SK-N-SH (cell line): ENCODE measurements around the gene FRS2. TPM values are rescaled to one million over a fixed set of nuclear protein-coding genes. Genes with fewer than 3 reads are reported as not detected.
A peak's percentile ranks its signal among the peaks of the same experiment; 100 is the strongest.

Experiments
- CTCF ChIA-PET: fragments of 300-600, 350-600 bp; formaldehyde crosslinking; extraction: SDS; loops from one replicate; lab custom pipeline; 2021; lab: Yijun Ruan, JAX
- POLR2A ChIA-PET: fragments of 350-600 bp; sonication (Branson Sonifier 250); formaldehyde crosslinking; extraction: SDS; loops from one replicate; lab custom pipeline; 2020; ENCODE audit warnings: antibody characterized with exemption, inconsistent platforms; lab: Yijun Ruan, JAX
- DNase-seq: peaks from one replicate; pipeline ENCODE4 v3.0.0; 2012
- H2AFZ ChIP-seq: fragments of 200-600 bp; sonication (generic); 2 replicates; pipeline ENCODE4 v1.8.1; 2016; ENCODE audit warnings: antibody characterized with exemption, mild to moderate bottlenecking, low read depth
- H3F3A ChIP-seq: fragments of 200-600 bp; sonication (generic); replicated peaks from 2 replicates; pipeline ENCODE3; 2016; ENCODE audit warnings: antibody characterized with exemption, mild to moderate bottlenecking; ENCODE audit not compliant: insufficient read depth
- H3K27ac ChIP-seq, 2 experiments: fragments of 200-500 bp in 1 of 2; fragments of 200-600 bp in 1 of 2; sonication (Bioruptor generic) in 1 of 2; sonication (generic), shearing (Covaris generic) in 1 of 2; 2 replicates each; pipeline versions ENCODE4 v1.5.1 to v1.6.1; 2014 to 2016; ENCODE audit warnings: low read depth in 2 of 2, inconsistent platforms in 1 of 2, low read length in 1 of 2, mild to moderate bottlenecking in 1 of 2, mixed read lengths in 1 of 2
- H3K27me3 ChIP-seq: fragments of 200-600 bp; sonication (generic), shearing (Covaris generic); 2 replicates; pipeline ENCODE4 v1.6.1; 2016; ENCODE audit warnings: mixed run types; ENCODE audit not compliant: insufficient read depth
- H3K36me3 ChIP-seq, 2 experiments: fragments of 200-500 bp in 1 of 2; fragments of 200-600 bp in 1 of 2; sonication (Bioruptor generic) in 1 of 2; sonication (generic) in 1 of 2; replicated peaks in 1 of 2; 2 replicates each; pipeline versions ENCODE3 to v1.5.1; 2014 to 2016; ENCODE audit warnings: low read length in 1 of 2, mild to moderate bottlenecking in 1 of 2; ENCODE audit not compliant: insufficient read depth in 2 of 2, control insufficient read depth in 1 of 2
- H3K4me1 ChIP-seq, 2 experiments: fragments of 200-500 bp in 1 of 2; fragments of 200-600 bp in 1 of 2; sonication (Bioruptor generic) in 1 of 2; sonication (generic), shearing (Covaris generic) in 1 of 2; 2 replicates each; pipeline versions ENCODE4 v1.5.1 to v1.6.1; 2014 to 2016; ENCODE audit warnings: low read depth in 1 of 2, low read length in 1 of 2, mixed run types in 1 of 2; ENCODE audit not compliant: insufficient read depth in 2 of 2, control insufficient read depth in 1 of 2
- H3K4me2 ChIP-seq: fragments of 200-600 bp; sonication (generic), shearing (Covaris generic); 2 replicates; pipeline ENCODE4 v1.6.1; 2017; ENCODE audit warnings: mixed run types
- H3K4me3 ChIP-seq, 2 experiments: fragments of 200-500 bp in 1 of 2; fragments of 200-600 bp in 1 of 2; sonication (Bioruptor generic) in 1 of 2; sonication (generic), shearing (Covaris generic) in 1 of 2; 2 replicates each; pipeline versions ENCODE4 v1.5.1 to v1.8.1; 2014 to 2016; ENCODE audit warnings: low read depth in 2 of 2, inconsistent platforms in 1 of 2, low read length in 1 of 2, mild to moderate bottlenecking in 1 of 2, mixed read lengths in 1 of 2, moderate library complexity in 1 of 2
- H3K79me2 ChIP-seq: fragments of 200-600 bp; sonication (generic); 2 replicates; pipeline ENCODE4 v1.8.1; 2017; ENCODE audit warnings: mild to moderate bottlenecking; ENCODE audit not compliant: insufficient read depth
- H3K9ac ChIP-seq: fragments of 200-600 bp; sonication (generic); 2 replicates; pipeline ENCODE4 v1.6.1; 2017; ENCODE audit warnings: mixed run types
- H3K9me2 ChIP-seq: fragments of 200-600 bp; sonication (generic); 2 replicates; pipeline ENCODE4 v1.6.1; 2017; ENCODE audit warnings: mixed run types
- H3K9me3 ChIP-seq: fragments of 200-600 bp; sonication (generic); 2 replicates; pipeline ENCODE4 v1.6.1; 2017; ENCODE audit warnings: mixed run types, mild to moderate bottlenecking, moderate library complexity
- H4K20me1 ChIP-seq: fragments of 200-600 bp; sonication (generic); 2 replicates; pipeline ENCODE4 v1.6.1; 2017; ENCODE audit warnings: mild to moderate bottlenecking, mixed run types; ENCODE audit not compliant: insufficient read depth
- CHD2 ChIP-seq: fragments of 150-350 bp; IDR thresholded peaks from 2 replicates; pipeline ENCODE4 v1.6.1; 2018; ENCODE audit warnings: low read length; ENCODE audit not compliant: partially characterized antibody
- ELF1 ChIP-seq: IDR thresholded peaks from 2 replicates; pipeline ENCODE4 v1.4.0; 2012
- EZH2phosphoT487 ChIP-seq: fragments of 200-600 bp; sonication (generic); IDR thresholded peaks from 2 replicates; pipeline ENCODE4 v1.6.1; 2017; ENCODE audit warnings: low read depth, mixed run types, mild to moderate bottlenecking, antibody characterized with exemption, moderate library complexity, borderline replicate concordance
- FOSL2 ChIP-seq: IDR thresholded peaks from 2 replicates; pipeline ENCODE4 v1.4.0; 2012; ENCODE audit warnings: low read depth, mild to moderate bottlenecking, moderate library complexity, borderline replicate concordance
- GATA2 ChIP-seq: sonication (generic); formaldehyde crosslinking; IDR thresholded peaks from 2 replicates; pipeline ENCODE4 v1.5.0; 2020; ENCODE audit warnings: mild to moderate bottlenecking, missing genetic modification reagents
- JUND ChIP-seq: IDR thresholded peaks from 2 replicates; pipeline ENCODE4 v1.4.0; 2012
- MXI1 ChIP-seq: IDR thresholded peaks from 2 replicates; pipeline ENCODE4 v1.6.1; 2012; ENCODE audit warnings: mild to moderate bottlenecking, low read depth, low read length, improper control_type of control experiment
- NFIC ChIP-seq: IDR thresholded peaks from 2 replicates; pipeline ENCODE4 v1.4.0; 2012; ENCODE audit warnings: borderline replicate concordance
- NRF1 ChIP-seq: IDR thresholded peaks from 2 replicates; pipeline ENCODE4 v1.6.1; 2012; ENCODE audit warnings: low read depth, mild to moderate bottlenecking, low read length
- RAD21 ChIP-seq: IDR thresholded peaks from 2 replicates; pipeline ENCODE4 v1.6.1; 2012; ENCODE audit warnings: mild to moderate bottlenecking, low read length
- RCOR1 ChIP-seq: fragments of 150-350 bp; IDR thresholded peaks from 2 replicates; pipeline ENCODE4 v1.6.1; 2017; ENCODE audit warnings: antibody characterized with exemption, low read length
- RXRA ChIP-seq: IDR thresholded peaks from 2 replicates; pipeline ENCODE4 v1.4.0; 2012; ENCODE audit warnings: low read depth, mild to moderate bottlenecking, borderline replicate concordance
- SMC3 ChIP-seq: IDR thresholded peaks from 2 replicates; pipeline ENCODE4 v1.6.1; 2012; ENCODE audit warnings: low read depth, low read length, improper control_type of control experiment
- TAF1 ChIP-seq: IDR thresholded peaks from 2 replicates; pipeline ENCODE4 v1.6.1; 2012; ENCODE audit warnings: low read depth, mild to moderate bottlenecking, low read length, moderate library complexity, borderline replicate concordance
- TCF12 ChIP-seq: IDR thresholded peaks from 2 replicates; pipeline ENCODE4 v1.4.0; 2012
- TEAD4 ChIP-seq: IDR thresholded peaks from 2 replicates; pipeline ENCODE4 v1.4.0; 2012; ENCODE audit warnings: mild to moderate bottlenecking, borderline replicate concordance; ENCODE audit not compliant: insufficient read depth
- YY1 ChIP-seq: IDR thresholded peaks from 2 replicates; pipeline ENCODE4 v1.4.0; 2012; ENCODE audit warnings: low read depth, mild to moderate bottlenecking
- WGBS: methylation state at CpG from one replicate; pipeline ENCODE4 v1.1.6; 2017; ENCODE audit warnings: low lambda C conversion rate; 5-methylcytosine and 5-hydroxymethylcytosine counted together
- polyA plus RNA-seq, 3 experiments: library from polyadenylated mRNA; depleted of rRNA; stranded (reverse); fragments of >200 nt; gene quantifications; 2 replicates each; pipeline ENCODE4 v1.2.3, GENCODE V29; 2012
- TF ChIP-seq, protein P1 (sequence below): IDR thresholded peaks from 2 replicates; pipeline ENCODE4 v1.4.0; 2012; ENCODE audit warnings: low read depth

Gene FRS2
- polyA plus RNA-seq, 1 of the 3 experiments (the other 2 are of a cell fraction), result 7.1 TPM

DNA sequence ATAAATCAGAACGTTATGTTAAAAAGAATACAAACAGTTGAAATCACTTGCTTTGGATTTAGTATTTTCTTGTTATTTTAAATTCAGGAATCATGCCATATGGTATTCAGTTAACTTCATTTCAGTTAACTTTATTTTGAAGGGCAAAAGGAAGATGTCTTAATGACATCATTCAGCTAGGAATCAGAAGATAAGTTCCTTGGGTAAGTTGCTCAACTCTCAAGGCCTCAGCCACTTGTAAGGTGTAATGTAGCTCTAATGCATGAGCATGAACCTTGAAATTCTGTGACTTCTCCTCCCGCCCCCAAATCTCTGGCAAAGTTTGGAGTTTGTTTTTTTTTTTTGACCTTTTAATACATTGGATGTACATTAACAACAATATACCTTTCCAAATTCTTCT is 42.6 kb downstream of the FRS2 start:
- Histone ChIP-seq H3K4me1 (peaks cover 36 to 43% of the 10 kb centered on the region in 2 experiments), H3K27ac (no peak overlapping the region), H3K4me2 (no peak overlapping the region), H3K27me3 (no peaks in the 10 kb centered on the region), H3K79me2 (peaks cover 94% of the 10 kb centered on the region), H3K9me3 (no peaks in the 10 kb centered on the region), H3K36me3 (peaks cover 0 to 5% of the 10 kb centered on the region in 2 experiments), H3K9me2 (no peaks in the 10 kb centered on the region), H3K4me3 (no peak overlapping the region), H2AFZ (no peak overlapping the region), H3K9ac (no peak overlapping the region), H3F3A (peaks cover 40% of the 10 kb centered on the region), H4K20me1 (peaks cover 39% of the 10 kb centered on the region)
- no peak for DNase-seq
- 90% methylated on average over 2 of the region's 2 CpGs for WGBS
- ChIA-PET CTCF (interaction anchor here (1.3 to 1.6 kb wide), 2 partner anchors 43 to 58 kb away, joined by 3 to 4 read pairs; partner anchors contain the start of gene FRS2), POLR2A (no interaction called here)
- TF ChIP-seq FOSL2 (no peak), ELF1 (no peak), NRF1 (no peak), MXI1 (no peak), TEAD4 (no peak)

DNA sequence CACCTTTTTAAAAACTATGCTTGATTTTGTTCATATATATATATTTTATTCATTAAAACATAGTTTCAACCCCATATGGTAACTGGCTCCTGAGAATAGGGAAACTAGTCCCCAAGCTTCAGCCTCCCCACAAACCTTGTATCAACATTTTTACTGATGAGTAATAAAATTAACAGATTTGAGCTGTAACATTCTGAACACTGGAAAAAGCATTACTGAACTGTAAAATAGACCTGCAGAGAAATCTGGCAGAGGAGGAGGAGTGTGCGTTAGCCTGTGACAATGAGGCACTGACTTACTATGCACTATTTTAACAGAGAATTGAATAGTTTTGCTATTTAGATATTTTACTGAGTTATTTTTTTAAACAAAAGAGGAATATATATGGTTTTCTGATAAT is 43.1 kb downstream of the FRS2 start:
- H4K20me1 ChIP-seq, result peaks cover 35% of the 10 kb centered on the region
- POLR2A ChIA-PET, result no interaction called here
- no peak for DNase-seq
- H3K9me2 ChIP-seq, result no peaks in the 10 kb centered on the region
- no peak overlapping the region for H3K9ac ChIP-seq
- no peak overlapping the region for H3K4me2 ChIP-seq
- H3K4me1 ChIP-seq, result peaks cover 32 to 40% of the 10 kb centered on the region in 2 experiments
- H3K79me2 ChIP-seq, result peaks cover 94% of the 10 kb centered on the region
- TF ChIP-seq GATA2, result no peak
- TF ChIP-seq NFIC, result no peak
- no peak for TF ChIP-seq TCF12
- TF ChIP-seq, protein P1, sequence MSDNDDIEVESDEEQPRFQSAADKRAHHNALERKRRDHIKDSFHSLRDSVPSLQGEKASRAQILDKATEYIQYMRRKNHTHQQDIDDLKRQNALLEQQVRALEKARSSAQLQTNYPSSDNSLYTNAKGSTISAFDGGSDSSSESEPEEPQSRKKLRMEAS, result no peak
- no peak for TF ChIP-seq ELF1
- TF ChIP-seq CHD2, result no peak
- TF ChIP-seq TAF1, result no peak
- TF ChIP-seq FOSL2, result no peak
- no peak for TF ChIP-seq RAD21
- TF ChIP-seq YY1, result no peak
- no peak for TF ChIP-seq RXRA
- TF ChIP-seq NRF1, result no peak
- no peak for TF ChIP-seq SMC3
- TF ChIP-seq RCOR1, result no peak
- TF ChIP-seq EZH2phosphoT487, result no peak
- no peak for TF ChIP-seq JUND
- CTCF ChIA-PET, result interaction anchor here (1.3 to 1.6 kb wide), 2 partner anchors 43 to 57 kb away, joined by 3 to 4 read pairs; partner anchors contain the start of gene FRS2
- no peaks in the 10 kb centered on the region for H3K27me3 ChIP-seq
- no peak overlapping the region for H2AFZ ChIP-seq
- H3K4me3 ChIP-seq, result no peak overlapping the region
- peaks cover 37% of the 10 kb centered on the region for H3F3A ChIP-seq
- H3K36me3 ChIP-seq, result peaks cover 0 to 5% of the 10 kb centered on the region in 2 experiments
- whole genome bisulfite sequencing, result 94% methylated on average over 1 of the region's 1 CpG
- H3K9me3 ChIP-seq, result no peaks in the 10 kb centered on the region
- H3K27ac ChIP-seq, result peak overlapping the region in 1 of 2 experiments; percentile 6; a peak in 1 of 4 replicates
